HG03108 (cell line): Measurements from ENCODE around the gene CLSTN2.
"Not testable (repeated sequence)": the region's sequence is repeated elsewhere in the genome, so short reads cannot be mapped to it uniquely, and the experiment has no call there.

Experiments used
- ATAC-seq: cut with Tn5 transposase; IDR thresholded peaks from one replicate; pipeline ENCODE4 v1.9.1; 2021; ENCODE audit warnings: moderate library complexity; ENCODE audit not compliant: unreplicated experiment

The CLSTN2 gene

DNA sequence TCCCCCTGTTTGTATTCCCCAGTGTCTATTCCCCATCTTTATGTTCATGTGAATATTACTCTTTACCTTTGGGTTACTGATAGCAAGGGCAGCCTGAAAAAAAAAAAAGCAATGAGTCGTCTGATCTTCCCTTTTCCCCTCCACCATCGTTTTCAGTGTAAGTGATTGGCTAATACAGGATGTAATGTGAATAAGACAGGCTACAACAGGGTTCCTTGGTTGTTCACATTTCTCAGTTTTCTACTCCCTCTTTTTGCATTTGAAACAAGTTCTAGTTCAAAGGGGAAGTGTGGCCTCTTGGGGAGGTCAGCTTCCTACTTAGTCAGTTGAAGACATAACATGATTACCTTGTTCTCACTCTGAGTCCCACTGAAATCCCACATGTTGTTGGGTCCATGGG lies 464.9 kb downstream of the CLSTN2 start:
- ATAC-seq, result no peak

DNA sequence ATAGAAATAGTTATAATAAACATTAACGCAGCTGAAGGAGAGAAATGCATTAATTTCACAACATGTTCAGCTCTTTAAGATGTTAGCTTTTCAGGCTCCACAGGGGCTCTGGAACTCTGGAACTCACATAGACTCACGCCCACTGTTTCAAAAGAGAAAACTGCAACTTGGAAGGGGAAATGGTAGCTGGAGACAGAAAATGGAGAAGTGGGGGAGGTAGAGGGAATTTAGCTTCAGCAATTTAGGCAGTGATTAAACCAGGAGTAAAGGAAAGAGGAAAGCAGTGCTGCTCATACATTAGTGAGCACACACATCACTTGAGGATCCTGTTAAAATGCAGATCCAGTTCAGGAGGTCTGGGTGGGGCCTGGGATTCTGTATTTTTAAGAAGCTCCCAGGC lies 468.1 kb downstream of the CLSTN2 start:
- ATAC-seq, result no peak

DNA sequence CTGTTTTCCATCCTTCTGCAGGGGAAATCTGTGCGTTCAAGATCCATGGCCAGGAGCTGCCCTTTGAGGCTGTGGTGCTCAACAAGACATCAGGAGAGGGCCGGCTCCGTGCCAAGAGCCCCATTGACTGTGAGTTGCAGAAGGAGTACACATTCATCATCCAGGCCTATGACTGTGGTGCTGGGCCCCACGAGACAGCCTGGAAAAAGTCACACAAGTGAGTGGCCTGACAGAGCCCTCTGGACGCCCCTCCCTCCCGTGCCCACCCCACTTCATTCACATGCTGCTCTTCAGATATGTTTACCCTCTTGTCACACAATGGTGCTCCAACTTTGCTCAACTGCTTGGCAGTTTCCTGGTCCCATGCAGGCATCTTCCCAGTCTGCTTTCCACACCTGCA lies 468.6 kb downstream of the CLSTN2 start:
- ATAC-seq, result no peak

DNA sequence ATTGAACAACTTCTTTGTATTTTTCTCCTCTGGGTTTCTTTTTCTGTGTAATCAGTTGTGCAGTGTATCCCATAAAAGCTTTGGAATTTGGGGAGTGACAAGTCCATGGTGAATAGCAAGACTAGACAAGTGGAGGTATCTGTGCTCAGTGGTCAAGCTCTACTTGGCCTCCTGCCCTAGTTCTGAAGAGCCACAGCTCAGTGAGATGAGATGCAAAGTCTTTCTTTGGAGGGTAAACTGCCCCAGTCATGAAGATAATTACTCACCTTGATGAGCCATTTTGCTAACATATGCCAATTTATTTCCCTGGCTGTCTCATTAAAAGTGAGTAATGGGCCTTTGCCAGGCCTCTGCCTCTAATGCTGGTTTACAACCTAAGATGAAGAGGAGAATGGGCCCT lies 471.7 kb downstream of the CLSTN2 start:
- ATAC-seq, result no peak

DNA sequence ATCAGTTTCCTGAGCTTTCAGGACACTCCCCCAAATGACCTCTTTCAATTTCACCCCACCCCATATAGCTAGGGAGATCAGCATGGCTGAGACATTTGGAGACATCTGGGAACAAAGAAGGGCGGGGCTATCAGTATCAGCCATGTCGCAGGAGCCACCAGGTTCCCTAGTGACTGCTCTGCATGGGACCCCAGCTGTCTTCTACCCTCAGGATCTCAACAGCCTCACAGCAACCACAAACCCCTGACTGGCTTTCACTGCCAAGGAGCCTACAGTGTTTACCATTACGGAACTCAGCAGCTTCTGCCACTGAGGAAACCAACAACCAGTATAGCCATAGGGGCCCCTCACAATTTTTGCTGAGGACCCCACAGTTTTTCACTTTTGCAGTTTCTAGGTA lies 473.3 kb downstream of the CLSTN2 start:
- no peak for ATAC-seq

DNA sequence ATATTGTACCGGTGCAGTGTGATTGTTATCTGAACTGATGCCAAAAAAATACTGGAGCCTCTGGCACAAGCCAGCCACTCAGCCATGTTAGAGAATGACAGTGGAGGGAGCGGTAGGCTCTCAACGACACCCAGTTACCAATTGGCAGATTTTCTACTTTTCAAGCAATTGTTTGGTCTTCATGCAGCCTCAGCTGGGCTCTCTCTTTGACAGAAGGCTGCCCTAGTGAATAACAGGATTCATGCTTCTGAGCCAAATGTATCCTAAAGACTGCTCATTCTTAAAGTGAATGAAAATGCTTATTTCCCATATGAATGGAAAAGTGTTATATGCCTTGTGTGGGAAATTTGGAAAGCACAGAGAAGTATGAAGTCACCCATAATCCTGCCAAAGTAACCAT lies 481.7 kb downstream of the CLSTN2 start:
- ATAC-seq, result no peak

DNA sequence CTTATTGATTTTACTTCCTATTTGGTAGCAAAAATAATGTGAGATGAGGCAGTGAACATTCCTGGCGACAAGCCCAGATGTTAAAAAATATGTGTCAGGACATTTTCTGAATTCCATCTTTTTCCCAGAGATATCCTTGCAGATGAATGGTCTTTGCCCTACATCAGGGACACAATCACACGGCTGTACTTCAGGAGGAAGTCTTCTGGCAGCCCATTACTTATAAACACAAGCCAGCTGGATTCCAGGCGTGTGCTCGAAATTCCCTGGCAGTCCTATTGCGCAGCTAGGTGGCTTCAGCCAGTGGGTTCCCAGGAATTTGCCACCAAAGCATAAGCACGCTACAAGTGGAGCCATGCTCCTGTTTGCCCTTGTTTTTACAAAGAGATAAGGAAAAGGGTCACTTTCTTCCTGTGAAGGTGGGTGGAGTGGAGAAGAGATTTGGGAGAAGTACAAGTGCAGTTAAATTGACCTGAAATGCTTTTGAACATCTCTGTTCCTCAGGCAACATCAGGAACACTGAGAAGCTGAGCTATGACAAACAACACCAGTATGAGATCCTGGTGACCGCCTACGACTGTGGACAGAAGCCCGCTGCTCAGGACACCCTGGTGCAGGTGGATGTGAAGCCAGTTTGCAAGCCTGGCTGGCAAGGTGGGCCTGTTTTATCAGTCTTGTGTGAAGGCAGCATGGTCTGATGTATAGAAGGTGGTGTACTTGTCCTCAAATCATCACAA lies 485.8 kb downstream of the CLSTN2 start:
- no peak for ATAC-seq

DNA sequence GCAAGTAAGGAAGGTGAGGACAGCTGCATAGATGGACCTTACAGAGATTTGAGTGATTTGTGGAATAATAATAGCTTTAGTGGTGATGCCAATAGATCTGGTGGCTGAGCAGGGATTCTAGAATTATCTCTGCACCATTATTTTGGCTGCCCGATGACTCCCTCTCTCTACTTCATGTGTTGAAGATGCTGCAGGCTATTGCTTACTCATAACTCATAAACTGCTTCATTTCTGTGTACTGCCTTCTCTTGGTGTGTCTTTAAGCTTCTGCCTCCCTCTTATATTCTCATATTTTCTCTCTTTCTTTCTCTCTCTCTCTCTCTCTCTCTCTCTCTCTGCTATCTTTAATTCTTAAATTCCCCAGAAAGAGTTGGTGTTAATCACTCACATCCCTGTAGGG lies 486.9 kb downstream of the CLSTN2 start:
- no peak for ATAC-seq

DNA sequence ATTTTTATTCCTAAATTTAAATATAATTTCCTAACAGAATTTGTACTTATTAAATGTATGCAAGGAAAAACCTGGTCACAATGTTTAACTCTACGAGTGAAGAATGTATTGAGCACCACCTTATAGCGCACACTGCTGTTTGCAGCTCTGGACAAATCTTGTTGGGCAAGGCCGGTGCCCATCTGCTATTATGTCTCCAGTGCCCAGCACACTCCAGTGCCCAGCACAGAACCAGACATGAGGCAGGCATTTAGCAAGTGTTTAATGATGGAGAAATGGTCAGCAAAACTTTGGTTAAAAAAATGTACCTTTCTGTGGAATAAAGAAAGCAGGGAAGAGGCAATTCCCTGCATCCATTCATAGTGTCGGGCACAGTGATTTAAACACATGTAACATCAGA lies 488.2 kb downstream of the CLSTN2 start:
- no peak for ATAC-seq

DNA sequence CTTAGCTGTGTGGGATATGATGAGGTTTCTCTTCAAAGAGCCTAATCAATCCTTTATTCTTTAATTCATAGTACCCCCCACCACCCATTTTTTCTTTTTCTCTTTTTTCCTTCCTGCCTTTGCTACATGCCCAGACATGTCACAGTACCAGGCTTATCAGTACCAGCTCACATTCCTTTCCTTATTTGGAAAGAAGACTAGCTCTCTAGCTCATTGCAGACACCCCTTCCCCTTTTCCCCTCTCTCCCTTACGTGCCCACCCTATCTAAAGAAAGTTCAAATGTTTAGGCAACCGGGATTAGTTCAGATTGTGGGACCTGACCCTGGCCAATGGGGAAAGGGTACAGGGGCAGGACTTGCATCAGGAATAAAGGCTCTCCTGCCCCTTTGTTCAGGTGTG lies 488.6 kb downstream of the CLSTN2 start:
- ATAC-seq, result not testable (repeated sequence)

DNA sequence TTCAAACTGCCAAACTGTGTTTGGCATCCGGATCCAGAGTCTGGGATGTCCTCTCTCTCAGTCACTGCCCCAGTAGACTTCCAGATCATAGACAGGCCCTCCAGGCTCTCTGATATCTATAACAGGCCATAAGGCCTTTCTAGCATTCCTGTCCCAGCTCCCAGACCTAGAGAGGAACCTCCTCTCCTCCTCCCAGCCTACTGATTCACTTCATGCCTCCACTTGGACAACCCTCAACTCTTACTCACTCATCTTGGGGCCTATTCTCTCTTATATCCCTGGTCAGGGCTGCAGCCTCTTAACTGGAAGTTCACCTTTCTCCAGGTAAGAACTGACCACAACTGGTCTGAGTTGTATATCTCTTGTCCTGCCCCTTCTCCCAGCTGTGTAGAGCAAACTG lies 489.2 kb downstream of the CLSTN2 start:
- no peak for ATAC-seq

DNA sequence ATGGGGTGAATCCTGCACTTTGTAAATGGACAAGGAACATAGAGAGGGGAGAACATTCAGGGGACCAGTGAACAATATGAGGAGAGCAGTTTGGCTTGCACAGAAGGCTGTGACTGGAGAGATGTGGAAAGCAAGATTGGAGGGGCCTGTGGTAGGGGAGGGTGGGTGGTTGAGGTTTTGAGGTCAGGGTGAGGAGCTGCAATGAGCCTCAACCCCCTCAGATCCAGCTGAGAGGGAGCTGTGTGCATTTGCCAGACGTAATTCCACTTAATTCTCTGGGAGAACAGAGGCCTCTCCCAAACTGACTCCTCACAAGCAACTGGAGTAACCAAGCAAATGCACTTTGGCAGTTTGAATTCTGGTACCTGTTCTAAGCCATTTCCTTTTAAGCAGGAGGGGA lies 489.7 kb downstream of the CLSTN2 start:
- no peak for ATAC-seq

DNA sequence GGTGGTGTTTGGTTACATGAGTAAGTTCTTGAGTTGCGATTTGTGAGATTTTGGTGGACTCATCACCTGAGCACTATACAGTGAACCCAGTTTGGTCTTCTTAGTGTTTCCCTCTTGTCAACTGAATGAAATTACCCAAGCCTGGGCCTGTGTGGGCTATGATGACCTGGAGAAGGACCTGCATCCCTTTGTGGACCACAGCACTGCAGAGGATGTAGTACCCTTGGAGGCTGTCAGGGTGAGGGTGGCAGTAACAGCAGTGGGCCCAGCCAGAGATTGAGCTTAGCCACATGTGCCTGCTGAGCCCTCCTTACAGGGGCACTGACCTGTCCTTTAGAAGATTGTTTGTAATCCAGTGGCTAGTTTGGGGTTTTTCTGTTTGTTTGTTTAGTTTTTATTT lies 492.8 kb downstream of the CLSTN2 start:
- ATAC-seq, result no peak

DNA sequence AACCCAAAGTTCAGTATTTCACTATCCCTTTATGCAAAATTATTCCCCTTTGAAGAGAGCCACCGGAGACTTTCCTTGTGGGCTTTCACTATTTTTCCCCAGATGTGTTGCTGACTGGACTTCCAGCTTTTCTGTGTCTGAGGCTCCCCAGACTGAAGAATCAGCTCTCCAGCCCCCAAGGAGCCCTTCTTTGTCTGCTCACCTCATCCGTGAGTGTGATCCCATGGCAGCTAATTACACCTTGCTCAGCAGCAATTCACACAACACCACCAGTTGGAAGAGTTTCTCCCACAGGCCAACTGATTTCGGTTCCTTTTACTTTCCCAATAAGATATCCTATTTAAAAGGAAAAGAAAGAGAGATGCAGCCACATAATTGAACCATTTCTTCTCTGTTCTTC lies 493.4 kb downstream of the CLSTN2 start:
- no peak for ATAC-seq

DNA sequence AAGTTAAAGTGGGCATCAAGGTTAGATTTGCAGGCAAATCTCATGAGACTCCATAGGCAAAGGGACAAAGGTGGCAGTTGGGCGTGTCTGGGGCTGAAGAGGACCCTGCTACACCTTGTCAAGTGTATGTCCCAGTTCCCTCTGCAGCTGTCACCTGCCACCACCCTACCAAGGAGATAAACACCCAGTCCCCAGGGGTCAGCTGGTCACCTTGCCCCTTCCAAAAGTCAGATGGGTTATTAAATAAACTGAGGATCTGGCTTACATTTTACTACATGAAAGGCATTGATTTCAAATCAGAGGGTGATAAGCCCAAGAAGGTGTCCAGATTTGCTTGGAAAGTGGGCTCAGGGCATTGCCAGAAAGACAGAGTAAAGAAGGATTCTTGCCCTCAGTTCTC lies 494.8 kb downstream of the CLSTN2 start:
- ATAC-seq, result no peak

DNA sequence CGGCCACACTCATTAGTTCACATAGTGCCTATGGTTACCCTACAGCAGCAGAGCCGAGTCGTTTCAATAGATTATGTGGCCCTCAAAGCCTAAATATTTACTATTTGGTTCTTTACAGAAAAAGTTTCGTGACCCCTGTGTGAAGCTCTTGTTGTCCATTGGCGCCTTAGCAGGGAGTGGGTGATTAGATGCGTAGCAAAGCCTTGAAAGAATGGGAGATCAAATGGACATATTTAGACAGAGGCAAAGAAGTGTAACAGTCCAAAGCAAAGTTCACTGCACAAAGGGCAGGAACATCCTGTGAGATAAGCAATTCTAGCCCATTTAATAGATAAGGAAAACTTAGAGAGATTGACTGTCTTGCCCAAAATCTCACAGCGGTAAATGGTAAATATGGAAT lies 495.5 kb downstream of the CLSTN2 start:
- no peak for ATAC-seq

DNA sequence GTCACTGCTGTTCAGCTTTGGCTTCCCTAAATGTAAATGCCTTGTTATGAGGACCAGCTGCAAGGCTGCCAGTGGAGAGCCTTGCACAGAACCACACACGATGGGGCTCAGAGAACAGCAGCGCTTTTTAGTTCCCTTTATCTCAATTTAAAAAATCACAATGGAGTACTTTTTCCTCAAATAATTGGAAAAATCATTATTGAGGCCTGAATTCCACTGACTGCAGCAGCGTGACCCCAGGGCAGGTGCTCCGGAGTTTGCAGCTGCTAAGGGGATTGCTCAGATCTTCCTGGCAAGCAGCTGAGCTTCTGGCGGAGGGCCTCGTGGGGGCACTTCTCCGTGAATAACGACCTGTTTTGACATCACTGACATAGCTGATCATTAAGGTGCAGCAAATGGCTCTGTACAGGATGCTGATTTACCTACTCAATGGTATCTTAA lies 497.3 kb downstream of the CLSTN2 start:
- ATAC-seq, result no peak

DNA sequence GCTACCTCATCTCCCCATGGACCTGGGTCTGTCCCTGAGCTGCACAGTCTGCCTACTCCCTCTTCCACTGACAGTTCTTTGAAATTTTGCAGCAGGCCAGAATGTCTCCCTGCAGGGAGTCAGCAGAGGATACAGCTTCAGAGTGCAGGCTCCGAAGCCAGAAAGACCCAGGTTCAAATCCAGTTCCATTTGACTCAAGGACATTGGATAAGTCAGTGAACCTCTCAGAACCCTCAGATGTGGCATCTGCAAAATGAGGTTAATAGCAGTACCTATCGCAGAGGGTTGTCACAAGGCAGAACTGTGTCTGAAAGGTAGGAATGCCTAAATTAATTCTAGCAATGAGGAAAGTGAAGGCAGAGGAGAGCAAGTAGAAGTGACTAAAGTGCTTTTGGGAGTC lies 498.4 kb downstream of the CLSTN2 start:
- no peak for ATAC-seq

DNA sequence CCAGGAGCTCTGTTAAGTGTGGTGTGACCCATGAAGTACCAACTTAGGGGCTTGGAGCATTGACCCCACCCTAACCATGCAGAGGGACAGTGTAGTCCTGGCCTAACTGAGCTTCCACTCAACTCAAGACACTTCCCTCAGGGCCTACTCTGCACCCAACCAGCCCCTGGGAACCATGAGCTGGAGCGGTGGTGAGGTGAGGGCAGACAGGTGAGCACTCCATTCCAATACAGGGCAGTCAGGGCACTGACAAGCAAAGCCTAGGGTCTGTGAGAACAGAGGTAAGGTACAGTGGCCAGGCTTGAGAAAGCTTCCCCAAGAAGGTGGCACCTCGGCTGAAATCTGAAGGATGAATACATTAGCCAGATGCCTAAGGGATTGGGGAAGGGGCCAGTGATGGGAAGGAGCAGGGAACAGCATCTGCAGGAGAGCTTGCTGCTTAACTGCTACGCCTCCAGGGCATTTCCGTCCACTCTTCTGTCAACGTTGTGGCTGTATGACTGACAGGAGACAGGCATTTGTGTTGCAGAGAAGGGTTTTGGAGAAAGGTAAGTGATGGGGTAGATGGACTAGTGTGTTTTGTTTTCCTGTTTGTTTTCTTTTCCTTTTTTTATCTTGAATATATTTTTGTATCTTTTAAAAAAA lies 499.4 kb downstream of the CLSTN2 start:
- ATAC-seq, result no peak

DNA sequence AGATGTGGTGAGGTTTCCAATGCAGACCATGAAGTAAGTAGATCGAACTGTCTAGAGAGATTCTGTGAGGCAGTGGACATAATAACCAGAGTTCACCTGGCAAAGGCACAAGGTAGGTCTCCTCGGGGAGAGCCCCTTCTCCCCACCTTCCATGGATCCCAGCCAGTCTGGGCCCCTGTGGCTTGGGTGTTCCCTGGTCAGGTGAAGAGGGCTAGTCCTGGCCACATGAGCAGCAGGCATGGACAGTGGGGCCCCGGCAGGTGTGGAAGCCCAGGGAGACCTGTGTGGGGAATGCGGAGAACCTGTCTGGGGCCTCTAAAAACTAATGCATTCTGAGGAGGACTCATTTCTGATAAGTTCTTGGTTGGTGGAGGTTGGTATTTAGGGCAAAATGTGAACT lies 501.4 kb downstream of the CLSTN2 start:
- ATAC-seq, result no peak

DNA sequence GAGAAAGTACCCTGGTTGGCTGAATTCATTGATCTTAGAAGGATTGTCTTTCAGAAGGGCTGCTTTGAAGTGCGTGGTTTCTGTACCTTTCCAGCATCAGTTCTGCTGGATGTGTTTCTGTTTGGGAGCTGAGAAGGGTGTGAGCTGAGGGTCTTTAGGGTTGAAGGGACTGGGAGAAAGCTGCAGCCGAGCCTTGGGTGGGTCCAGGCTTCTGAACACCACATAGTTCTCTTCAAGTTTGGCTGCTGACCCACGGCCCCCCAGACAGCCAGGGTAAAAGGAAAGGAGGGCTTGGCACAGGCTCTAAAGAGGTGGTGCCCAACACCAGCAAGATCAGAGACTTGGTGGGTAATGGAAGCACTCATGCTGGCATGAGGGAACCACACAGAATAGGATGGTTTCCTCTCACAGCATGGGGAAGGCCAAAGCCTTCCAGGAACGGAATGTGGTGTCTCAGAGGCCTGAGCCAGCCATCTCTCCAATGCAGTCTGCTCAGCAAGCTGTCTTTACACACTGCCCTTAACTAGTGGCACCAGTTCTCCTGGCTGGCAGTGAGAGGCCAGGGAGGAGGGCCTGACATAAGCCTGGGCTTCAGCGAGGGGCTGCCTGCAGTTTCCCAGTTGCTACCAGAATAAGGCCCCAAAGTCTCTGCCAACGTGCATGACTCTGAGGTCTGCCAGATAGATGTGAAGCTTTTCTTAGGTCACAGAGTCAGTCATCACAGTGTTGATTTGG lies 503.9 kb downstream of the CLSTN2 start:
- no peak for ATAC-seq

DNA sequence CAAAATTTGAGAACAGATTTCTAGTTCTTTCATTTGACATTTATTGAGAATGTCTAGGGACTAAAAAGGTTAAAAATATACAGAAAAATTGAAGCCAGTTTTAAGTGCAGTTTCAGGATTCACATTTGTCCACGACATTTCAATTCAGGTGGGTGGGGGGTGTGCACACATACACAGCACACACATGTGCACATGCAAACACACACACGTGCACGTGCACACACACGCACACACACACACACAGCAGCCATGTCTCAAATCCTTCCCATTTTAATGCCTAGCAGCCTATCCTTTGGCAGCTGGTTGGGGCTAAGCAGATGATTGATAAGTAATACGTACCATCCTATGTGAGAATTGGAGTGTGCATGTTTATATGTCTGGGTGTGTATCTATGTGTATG lies 504.5 kb downstream of the CLSTN2 start:
- ATAC-seq, result no peak
